ENCODE measurements around the gene ZCCHC4.

The ZCCHC4 gene

GRCh38 chr4:25406081-25406692, 93.6 kb downstream of the ZCCHC4 start:
- DNase-seq (ENCODE audit: extremely low read depth, low read depth), result no peak
- no peak overlapping the region for H3K4me3 ChIP-seq (replicated peaks; ENCODE audit: low read depth, low read length)
- no peak for TF ChIP-seq CTCF (IDR thresholded peaks at IDR 0.05; ENCODE audit: low read depth, low read length, missing control alignments)

- DNase-seq (ENCODE audit: extremely low read depth, low read depth), result no peak
These were observed 98.4 kb downstream of the ZCCHC4 start for GRCh38 chr4:25410820-25411529.

GRCh38 chr4:25413261-25413660, 100.7 kb downstream of the ZCCHC4 start:
- no peak overlapping the region for H3K4me3 ChIP-seq (replicated peaks; ENCODE audit: low read depth, low read length)
- no peak for DNase-seq (ENCODE audit: extremely low read depth, low read depth)

More at GRCh38 chr4:25410820-25411529, 98.4 kb downstream of the ZCCHC4 start:
- H3K4me3 ChIP-seq (replicated peaks; ENCODE audit: low read depth, low read length), result no peak overlapping the region
- TF ChIP-seq CTCF (IDR thresholded peaks at IDR 0.05; ENCODE audit: low read depth, low read length, missing control alignments), result no peak

GRCh38 chr4:25417014-25417413, 104.4 kb downstream of the ZCCHC4 start:
- no peak for TF ChIP-seq CTCF (IDR thresholded peaks at IDR 0.05; ENCODE audit: low read depth, low read length, missing control alignments)
- no peak overlapping the region for H3K4me3 ChIP-seq (replicated peaks; ENCODE audit: low read depth, low read length)
- no peak for DNase-seq (ENCODE audit: extremely low read depth, low read depth)

More at GRCh38 chr4:25413261-25413660, 100.7 kb downstream of the ZCCHC4 start:
- no peak for TF ChIP-seq CTCF (IDR thresholded peaks at IDR 0.05; ENCODE audit: low read depth, low read length, missing control alignments)
